Measurements from ENCODE around the gene GALNT2.

GALNT2 gene

DNA sequence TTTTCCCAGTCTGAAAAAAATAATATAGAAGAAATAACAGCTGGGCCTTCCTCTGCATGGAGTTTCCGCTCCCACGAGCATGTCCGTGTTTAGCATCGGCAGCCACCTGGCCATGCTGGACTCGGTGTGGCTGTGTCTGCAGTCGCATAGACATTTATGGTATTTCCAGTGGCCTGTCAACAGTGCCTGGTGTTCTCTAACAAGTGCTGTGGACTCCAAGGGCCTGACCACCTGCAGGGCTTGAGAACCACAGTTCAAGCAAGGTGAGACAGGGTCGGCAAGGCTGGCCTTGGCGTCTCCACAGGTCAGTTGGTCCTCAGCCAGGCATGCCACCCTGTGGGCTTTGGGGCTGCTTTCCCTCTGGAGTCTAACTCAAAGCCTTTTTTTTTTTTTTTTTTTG is 234.3 kb downstream of the GALNT2 start:
- no peak for DNase-seq (ENCODE audit: low spot score)

DNA sequence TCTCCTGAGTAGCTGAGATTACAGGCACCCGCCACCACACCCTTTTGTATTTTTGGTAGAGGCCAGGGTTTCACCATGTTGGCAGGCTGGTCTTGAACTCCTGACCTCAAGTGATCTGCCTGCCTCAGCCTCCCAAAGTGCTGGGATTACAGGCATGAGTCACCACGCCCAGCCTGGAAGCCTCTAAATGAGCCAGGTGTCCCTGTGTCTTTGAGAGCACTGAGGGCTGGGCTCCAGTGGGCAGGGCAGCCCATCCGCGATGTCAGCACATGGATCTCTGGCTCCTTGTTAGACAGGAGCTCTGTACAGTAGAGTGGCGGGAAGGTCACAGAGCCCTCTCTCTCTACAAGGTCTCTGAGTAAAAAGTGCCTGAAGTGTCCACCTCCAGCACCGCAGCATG is 234.8 kb downstream of the GALNT2 start:
- no peak for DNase-seq (ENCODE audit: low spot score)

DNA sequence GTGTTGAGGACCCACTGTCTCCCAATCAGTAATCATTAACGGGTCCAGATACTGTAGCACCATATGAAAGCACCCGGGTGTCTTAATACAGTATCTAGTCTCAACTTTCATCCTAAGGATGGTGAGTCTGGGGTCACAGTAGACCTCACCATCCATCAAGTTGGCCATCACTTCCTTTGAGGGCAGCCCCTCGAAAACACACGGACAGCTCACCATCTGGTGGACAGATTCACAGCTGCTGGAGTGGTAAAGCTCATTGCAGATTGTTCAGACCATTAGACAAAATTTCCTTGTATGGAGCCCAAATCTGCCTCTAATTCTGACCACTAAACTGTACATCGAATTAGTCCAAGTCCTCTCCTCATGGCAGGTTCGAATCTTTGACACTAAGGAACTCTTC is 236.0 kb downstream of the GALNT2 start:
- DNase-seq (ENCODE audit: low spot score) = no peak

DNA sequence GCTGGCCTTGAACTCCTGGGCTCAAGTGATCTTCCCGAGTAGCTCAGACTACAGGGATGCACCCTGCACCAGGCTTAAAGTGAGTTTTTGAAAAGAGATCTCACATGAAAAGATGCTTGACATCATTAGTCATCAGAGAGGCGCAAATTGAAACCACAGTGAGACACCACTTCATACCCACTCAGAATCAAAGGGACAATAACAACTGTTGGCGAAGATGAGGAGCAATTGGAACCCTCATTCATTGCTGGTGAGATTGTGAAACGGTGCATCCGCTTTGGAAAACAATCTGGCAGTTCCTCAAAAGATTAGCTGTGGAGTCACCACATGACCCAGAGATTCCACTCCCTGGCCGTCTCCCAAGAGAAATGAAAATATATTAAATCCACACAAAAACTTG is 236.8 kb downstream of the GALNT2 start:
- DNase-seq (ENCODE audit: low spot score) = no peak

DNA sequence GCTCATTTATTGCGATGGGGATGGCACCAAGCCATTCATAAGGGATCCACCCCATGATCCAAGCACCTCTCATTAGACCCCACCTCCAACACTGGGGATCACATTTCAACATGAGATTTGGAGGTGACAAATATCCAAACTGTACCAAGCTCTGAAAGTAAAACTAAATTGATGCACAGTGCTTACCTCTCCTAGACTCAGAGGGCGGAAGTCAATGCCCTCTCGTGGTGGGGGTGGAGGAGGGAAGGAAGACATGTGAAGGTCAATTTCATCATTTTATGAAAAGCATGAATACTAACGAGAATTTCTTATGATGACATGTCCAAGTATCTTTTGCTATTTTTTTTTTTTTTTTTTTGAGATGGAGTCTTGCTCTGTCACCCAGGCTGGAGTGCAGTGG is 239.1 kb downstream of the GALNT2 start:
- no peak for DNase-seq (ENCODE audit: low spot score)

DNA sequence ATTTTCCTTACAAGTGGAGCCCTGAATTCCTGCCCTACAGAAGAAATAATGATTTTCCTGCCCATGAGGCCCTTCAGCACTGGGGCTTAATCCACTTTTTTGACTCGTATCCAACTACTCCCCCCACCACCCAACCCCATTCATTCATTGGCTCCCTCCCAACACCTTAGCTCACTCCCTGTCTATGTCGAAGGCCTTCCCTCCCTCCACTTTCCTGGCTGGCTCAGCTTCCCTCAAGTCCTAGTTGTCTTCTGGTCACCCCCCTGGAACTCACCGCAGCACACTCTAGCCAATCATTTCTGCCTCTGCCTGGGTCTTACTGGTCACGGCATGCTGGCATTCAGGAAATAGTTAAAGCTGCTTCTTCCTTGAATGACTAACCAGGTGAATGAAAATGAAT is 240.2 kb downstream of the GALNT2 start:
- DNase-seq (ENCODE audit: low spot score) = no peak

DNA sequence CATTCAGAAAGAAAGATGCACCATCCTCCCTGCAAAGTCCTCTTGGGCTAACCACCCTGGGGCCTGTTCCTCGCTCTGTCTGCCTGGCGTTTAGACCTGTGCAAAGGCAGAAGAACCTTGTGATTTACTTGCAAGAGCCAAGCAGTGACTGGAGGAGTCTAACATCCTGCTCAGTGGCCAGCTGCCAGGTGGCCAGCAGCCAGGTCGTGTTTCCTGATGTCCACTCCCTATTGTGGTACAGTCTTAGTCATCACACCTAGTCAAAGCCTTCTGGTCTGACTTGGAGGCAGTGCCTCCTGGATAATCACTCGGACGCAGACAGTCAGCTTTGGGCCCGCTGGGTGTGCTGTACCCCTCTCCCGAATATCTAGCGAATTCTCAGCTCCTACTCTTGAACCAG is 241.0 kb downstream of the GALNT2 start:
- DNase-seq (ENCODE audit: low spot score) = no peak

DNA sequence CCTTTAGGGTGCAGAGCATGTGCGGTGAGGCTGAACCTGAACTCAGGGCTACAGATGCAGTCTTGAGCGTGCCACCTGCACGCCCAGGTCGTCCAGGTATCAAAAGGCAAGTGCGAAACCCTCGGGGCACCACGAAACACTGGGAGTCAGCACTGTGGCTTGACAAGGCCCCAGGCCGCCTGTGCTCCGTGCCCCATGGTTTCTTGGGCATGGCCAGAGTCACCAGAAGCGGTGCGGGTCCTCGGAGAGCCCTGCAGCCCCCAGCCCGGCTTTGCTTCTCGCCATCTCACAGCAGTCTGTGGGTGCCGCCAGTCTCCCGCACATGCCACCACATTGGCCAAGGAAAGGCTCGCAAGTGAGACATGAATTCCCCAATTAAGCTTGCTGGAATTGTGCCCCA is 241.8 kb downstream of the GALNT2 start:
- DNase-seq (ENCODE audit: low spot score) = no peak

DNA sequence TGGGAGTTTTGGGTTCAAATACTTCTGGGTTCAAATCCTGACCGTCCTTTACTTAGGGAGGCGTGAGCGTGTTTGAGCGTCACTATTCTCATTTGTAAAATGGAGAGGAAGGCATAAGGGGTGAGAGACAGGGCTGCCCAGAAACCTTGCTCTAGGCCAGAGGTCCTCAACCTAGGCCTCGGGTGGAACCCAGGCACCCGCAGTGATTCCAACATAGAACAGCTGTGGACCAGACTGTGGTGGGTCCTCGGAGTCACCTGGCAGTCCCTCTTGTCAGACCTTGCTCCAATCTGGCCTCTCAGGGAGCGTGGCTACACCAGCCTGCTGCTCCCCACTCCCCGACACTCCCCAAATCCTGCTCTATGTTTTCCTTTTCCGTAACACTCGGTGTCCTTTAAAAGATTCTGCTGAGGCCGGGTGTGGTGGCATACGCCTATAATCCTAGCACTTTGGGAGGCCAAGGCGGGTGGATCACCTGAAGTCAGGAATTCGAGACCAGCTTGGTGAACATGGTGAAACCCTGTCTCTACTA is 242.7 kb downstream of the GALNT2 start:
- DNase-seq (ENCODE audit: low spot score) = no peak

DNA sequence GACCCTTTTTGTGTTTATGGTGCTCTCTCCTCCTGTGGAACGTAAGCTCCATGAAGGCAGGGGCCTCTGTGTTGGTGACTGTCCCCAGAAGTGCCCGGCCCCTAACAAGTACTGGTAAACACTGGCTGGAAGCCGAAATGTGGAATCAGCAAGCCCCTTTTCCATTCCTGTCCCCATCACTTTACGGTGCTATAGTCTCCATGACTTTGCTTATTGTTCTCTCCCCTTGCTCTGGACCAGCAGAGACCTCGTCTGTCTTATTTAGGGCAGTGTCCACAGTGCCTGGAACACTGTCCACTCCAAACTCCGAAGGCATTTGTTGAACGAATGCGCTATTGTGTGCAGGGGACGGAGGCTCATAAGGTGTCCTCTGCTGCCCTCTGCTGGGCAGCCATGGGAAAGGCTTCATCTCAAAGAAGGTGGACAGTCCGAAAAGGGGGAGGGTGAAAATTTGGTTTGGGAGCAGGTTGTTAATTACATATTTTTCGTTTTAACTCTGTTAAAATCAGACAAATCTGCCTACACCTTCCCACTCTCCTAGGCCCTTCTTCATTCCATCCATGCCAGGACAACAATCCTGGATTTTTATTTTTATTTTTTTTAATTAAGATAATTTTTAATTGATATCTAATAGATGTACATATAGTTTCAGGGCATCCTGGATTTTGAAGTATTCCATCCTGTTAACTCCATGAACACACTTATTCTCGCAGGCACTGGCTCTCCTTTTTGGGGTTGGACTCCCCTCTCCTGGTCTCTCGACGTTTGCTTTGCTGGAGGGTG is 243.5 kb downstream of the GALNT2 start:
- peak; percentile 79 for DNase-seq (ENCODE audit: low spot score)

DNA sequence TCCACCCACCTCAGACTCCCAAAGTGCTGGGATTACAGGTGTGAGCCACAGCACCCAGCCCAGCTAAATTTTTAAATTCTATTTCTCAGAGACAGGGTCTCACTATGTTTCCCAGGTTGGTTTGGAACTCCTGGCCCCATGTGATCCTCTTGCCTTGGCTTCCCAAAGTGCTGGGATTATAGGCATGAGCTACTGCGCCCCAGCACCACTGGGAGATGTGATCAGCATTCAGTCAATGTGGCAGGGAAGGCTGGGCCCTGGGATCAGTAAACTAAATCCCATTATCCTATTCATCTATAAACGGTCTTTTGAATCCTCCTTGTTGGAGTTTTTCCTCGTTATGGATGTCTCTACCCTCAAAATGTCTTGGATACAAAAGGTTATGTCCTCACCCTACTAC is 245.6 kb downstream of the GALNT2 start:
- DNase-seq (ENCODE audit: low spot score) = no peak

DNA sequence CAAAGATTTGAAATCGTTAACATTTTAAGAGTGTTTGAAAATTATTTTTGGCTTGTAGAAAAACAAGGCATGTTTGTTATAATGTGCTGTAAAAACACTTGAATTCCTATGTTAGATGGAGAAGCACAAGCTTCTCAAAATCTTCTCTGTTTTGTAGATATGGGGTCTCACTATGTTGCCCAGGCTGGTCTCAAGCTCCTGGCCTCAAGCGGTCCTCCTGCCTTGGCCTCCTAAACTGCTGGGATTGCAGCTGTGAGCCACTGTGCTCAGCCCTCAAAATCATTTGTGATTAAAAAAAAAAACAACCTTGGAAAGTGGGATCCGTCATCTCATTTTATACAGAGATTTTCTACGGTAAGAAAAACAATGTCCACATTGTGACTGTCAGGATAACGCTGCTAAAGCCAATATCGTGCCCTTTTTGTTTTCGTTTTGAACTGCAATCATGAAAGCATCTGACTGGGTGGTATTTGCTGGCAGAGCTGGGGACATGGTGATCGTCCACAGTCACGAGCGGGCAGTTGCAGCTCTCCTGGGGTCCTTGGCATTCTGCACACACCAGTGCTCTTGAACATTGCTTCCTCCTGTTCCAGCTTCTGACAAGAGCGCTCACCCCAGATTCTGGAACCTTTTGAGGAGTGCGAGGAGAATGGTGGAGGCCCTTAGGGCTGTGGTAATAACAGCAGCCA is 246.6 kb downstream of the GALNT2 start:
- DNase-seq (ENCODE audit: low spot score) = no peak

DNA sequence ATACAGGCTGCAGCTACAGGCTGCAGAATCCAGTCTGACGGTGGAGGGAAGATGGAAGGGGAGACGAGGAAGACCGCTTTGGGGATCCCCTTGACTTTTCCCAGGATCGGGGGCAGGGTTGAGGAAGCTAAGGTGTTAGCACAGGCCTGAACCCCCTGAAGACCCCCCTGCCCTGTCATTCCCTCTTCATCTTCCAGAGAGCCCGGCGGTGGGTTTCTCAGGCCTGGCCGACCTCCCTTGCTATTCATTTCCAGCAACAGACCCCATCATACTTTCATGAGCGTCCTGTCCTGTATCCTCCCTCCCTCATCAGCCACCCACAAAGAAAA is 247.1 kb downstream of the GALNT2 start:
- DNase-seq (ENCODE audit: low spot score) = no peak

DNA sequence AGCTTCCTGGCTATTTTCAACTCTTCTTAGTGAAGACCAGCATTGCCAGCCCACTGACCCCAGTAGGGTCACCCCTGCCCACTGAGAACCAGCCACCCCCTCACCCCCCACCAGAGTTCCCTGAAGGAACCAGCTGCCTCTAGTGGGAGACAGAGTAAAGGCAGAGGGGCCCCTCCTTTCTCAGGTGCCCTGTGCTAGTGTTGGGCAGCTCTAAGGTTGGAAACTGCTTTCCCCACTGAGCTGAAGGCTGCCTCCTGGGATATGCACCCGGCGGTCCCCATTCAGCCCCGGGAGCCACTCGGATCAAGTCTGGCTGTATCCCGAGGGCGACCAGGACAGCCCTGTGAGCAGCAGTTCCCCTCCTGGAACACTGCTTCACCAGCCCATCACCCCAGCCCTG is 248.1 kb downstream of the GALNT2 start:
- no peak for DNase-seq (ENCODE audit: low spot score)

DNA sequence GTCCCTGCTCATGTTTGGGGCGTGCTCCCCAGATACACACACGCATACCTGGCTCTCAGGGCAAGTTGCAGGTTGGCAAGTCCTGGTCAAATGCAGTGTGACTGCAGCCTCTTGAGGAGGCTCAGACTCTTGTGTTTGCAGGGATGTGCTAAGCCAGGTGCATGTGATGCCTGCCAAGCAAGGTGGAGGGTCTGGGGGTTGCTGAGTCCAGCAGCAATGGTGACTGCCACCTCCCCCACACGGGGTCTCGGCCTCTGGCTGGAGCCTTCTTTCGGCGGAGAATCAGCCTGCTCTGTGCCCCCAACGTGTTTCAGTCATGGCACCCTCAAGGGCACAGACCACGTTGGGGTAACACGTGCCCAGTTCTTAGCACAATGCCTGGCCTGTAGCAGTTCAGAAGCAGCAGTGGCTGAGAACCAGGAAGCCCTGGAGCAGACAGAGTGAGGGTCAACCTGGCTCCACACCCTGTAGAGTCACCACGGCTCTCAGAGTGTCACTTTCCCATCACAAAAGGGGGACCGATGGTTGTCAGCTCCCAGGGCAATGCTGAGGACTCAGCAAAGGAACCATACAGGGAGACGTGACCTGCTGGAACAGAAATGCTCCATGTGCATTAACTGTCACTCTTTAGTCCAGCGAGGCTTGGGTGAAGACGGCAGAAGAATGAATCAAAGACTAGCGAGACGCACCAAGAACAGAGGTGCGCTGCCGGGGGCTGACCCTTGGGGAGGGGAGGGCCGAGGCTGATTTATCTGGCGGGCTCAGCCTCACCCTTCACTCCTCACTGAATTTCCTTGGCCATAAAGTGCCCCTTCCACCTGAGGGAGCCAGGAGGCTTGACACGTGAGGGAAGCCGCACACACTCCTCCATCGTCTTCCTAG is 250.1 kb downstream of the GALNT2 start:
- no peak for DNase-seq (ENCODE audit: low spot score)

DNA sequence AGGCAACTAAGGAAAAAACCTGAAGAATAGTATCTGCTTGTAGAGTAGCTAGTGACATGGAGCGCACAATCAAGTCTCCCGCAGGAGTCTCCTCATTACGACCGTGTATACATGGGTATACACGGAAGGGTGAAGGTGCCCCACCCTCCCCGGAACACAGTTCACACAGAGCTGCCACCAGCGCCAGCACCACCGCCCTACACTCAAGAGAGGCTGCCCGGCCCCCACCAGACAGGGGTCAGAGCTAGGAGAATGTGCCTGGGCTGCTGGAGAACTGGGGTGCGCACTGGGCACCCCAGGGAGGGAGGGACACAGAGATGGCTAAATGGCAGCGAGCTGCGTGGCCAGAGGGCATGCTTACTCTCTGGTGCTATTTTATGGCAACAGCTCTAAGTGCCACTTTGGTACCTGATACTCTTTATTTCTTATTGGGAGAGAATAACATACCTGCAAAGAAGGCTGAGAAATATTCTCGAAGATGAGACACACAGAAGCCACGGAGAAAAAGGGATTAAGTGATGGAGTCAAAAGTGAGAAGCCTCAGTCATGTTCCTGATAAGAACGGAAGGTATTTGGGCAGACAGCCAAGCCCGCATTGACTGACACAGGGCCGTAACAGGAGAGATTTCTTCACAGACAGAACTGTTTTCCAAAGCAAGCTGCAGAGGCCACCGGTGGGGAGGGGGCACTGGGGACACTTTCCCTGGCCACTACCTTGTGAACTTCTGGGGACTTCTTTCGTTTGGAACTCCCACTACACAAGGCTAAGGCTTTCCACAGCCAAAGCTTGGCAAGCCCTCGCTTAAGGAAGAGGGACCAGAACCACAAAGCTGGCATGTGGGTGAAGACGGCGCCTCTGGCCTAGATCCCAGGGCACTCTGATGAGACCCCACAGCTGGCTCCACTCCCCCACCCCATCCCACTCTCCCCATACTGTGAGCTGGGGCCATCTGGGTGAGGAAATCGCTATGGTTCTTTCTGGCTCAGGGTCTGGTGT is 251.1 kb downstream of the GALNT2 start:
- no peak for DNase-seq (ENCODE audit: low spot score)

DNA sequence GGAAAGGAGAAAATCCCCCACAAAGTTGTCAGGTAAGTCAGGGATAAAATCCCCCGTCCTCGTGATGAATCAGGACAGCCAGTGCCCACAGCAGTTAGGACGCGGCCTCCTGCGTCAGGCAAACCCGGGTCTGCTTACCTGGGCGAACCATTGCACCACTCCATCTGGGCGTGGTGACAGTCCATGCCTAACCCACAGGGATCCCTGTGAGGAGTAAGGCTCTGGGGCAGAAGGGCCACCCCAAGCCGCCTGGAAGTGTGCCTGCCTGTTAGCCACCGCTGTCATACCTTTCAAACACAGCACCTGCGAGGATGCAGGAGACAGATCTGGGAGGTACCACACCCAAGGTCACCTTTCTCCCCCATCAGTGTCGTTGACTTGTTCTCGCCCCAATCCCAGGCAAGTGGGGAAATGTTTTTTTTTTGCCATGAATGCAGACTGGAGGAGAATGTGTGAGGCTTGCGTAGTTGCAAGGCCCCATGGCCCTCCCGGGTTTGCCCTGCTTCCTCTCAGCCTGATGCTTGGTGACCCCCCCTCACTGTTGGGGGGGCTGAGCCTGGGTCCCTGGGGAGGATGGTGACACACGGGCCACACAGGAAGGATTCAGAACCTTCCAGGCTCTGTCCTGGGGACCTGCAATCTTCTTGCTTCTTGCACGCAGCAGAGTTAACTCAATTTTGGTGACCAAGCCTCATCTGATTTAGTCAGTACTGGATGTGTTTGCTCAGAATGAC is 252.1 kb downstream of the GALNT2 start:
- DNase-seq (ENCODE audit: low spot score) = no peak

DNA sequence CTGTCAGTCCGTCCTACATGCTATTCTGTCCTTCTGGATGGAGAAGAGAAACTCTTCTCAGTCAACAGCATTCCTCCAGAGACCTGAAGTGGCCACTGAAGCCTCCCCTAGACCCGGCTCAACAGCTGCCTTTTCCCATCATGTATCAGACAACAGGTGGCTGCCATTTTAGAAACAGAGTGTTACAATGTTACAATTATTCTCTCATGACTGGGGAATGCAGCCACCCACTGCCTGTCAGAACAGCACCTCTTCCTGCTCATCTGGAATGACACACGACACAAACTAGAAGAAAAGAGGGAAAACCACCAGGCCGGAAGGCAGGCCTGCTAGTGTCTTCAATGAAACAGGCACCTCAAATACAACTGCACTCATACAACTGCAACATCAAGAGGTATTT is 253.8 kb downstream of the GALNT2 start:
- DNase-seq (ENCODE audit: low spot score) = peak; percentile 67

DNA sequence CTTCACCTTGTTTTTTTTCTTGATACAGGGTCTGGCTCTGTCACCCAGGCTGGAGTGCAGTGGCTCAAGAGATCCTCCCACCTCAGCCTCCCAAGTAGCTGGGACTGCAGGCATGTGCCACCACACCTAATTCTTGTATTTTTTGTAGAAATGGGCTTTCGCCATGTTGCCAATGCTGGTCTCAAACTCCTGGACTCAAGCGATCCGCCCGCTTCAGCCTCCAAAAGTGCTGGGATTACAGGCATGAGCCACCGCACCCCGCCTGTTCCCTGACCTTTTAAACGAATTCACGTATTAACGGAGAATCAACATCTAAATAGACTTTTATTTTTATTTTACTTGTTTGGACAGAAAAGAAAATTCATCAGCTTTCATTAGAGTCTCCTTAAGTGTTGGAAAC is 254.3 kb downstream of the GALNT2 start:
- DNase-seq (ENCODE audit: low spot score) = no peak

DNA sequence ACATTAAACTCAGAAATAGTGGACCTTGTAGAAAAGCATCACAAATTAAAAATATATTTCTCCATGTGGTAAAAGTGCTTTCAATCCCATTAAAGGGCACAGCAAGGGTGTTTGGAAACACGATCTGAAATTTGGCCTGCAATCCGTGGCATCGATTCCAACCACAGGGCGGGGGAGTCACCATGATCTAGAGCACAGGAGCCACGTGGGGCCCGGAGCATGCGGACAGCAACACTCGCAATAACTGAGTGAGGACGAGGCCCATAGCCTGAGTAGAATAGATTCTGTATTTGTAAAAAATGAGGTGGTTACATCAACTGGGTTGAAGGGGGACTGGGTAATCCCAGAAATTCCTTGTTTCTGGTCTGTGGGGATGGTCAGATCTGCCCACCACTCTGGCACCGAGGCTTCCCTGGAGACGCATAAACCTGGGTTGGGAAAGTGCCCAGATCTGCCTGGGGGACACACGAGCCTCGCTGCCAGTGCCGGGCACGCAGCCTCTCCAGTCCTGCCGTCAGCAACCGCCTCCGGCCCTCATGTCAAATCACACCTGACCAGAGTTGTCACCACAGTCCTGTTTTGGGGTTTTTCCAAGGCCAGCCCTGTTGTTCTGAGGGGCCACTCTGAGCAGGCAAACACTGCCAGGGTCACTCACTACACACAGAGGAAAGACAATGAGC is 254.8 kb downstream of the GALNT2 start:
- DNase-seq (ENCODE audit: low spot score) = no peak

All from putamen (tissue), 1 donor.